ENCODE data around the gene FADS1. TPM values are rescaled to one million over a fixed set of nuclear protein-coding genes. Genes with fewer than 3 reads are reported as not detected.

The FADS1 gene
- total and polyA plus RNA-seq, 3 donors from 2014 or later: 21.1 to 39.8 (median 24.5) TPM

DNA sequence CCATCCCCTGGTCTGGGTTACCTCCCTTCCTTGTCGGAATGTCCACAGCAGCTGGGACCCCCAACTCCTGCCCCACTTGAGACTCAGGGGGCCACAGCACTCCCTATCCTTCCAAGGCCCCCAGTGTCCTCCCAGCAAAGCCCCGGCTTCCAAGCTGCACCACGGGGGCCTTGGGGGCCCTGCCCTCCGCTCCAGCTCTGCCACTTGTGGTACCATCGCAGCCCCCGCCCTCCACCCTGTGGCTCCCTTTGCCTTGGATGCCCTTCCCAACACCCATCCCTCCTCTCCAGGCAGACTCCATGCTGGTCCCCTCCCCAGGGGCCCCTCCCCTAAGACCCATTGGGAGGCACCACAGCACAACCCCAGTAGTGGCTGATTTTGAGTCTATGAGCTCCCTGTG lies 41.7 kb downstream of the FADS1 start:
- WGBS, 2 donors: 88 to 93% methylated on average over 5 to 6 of the region's 6 CpGs
- no peak for DNase-seq
- intact Hi-C loops (cut with DNase I; ENCODE audit: low total_unique reads): no loop called here
- H3K4me3 ChIP-seq: no peak overlapping the region
- TF ChIP-seq POLR2A (IDR thresholded peaks at IDR 0.05): no peak
- H3K27me3 ChIP-seq: no peaks in the 10 kb centered on the region
- no peak overlapping the region for H3K27ac ChIP-seq
- H3K9me3 ChIP-seq: no peaks in the 10 kb centered on the region
- H3K36me3 ChIP-seq (ENCODE audit: low read depth, missing control alignments): no peaks in the 10 kb centered on the region
- H3K4me1 ChIP-seq: peaks cover 18% of the 10 kb centered on the region

DNA sequence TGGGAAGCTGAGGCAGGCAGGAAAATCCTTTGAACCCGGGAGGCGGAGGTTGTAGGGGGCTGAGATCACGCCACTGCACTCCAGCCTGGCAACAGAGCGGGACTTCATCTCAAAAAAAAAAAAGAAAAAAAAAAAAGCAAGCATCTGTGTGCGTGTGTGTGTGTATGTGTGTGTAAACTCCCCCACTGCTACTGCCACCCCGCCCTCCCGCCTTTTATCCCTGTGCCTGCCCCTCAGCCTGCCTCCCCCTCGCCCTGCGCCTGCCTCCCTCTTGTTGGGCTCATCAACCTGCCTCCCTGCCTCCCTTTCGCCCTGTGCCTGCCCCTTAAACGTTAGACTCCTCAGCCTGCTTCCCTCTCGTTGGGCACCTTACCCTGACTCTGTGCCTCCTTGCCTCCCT lies 42.4 kb downstream of the FADS1 start:
- H3K27me3 ChIP-seq: no peaks in the 10 kb centered on the region
- no peak overlapping the region for H3K4me3 ChIP-seq
- no peaks in the 10 kb centered on the region for H3K9me3 ChIP-seq
- H3K36me3 ChIP-seq (ENCODE audit: low read depth, missing control alignments): no peaks in the 10 kb centered on the region
- intact Hi-C loops (cut with DNase I; ENCODE audit: low total_unique reads): no loop called here
- no peak for DNase-seq
- H3K4me1 ChIP-seq: peaks cover 25% of the 10 kb centered on the region
- 62 to 80% methylated on average over 12 of the region's 12 CpGs for WGBS, 2 donors
- H3K27ac ChIP-seq: no peak overlapping the region
- no peak for TF ChIP-seq POLR2A (IDR thresholded peaks at IDR 0.05)
- TF ChIP-seq, protein P1, sequence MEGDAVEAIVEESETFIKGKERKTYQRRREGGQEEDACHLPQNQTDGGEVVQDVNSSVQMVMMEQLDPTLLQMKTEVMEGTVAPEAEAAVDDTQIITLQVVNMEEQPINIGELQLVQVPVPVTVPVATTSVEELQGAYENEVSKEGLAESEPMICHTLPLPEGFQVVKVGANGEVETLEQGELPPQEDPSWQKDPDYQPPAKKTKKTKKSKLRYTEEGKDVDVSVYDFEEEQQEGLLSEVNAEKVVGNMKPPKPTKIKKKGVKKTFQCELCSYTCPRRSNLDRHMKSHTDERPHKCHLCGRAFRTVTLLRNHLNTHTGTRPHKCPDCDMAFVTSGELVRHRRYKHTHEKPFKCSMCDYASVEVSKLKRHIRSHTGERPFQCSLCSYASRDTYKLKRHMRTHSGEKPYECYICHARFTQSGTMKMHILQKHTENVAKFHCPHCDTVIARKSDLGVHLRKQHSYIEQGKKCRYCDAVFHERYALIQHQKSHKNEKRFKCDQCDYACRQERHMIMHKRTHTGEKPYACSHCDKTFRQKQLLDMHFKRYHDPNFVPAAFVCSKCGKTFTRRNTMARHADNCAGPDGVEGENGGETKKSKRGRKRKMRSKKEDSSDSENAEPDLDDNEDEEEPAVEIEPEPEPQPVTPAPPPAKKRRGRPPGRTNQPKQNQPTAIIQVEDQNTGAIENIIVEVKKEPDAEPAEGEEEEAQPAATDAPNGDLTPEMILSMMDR (IDR thresholded peaks at IDR 0.05): no peak

DNA sequence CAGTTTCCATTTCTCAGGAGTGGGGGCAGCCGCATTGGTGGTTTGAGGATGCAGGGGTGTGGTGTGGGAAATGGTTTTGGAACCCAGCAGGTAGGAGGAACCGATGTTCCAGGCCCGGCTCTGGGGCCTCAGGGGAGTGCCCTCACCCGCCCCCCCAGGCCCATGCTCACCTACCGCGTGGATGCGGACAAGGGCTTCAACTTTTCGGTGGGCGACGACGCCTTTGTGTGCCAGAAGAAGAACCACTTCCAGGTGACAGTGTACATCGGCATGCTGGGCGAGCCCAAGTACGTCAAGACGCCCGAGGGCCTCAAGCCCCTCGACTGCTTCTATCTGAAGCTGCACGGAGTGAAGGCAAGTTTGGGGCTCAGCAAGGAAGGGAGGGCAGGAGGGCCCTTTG lies 43.0 kb downstream of the FADS1 start:
- peaks cover 31% of the 10 kb centered on the region for H3K4me1 ChIP-seq
- no peaks in the 10 kb centered on the region for H3K36me3 ChIP-seq (ENCODE audit: low read depth, missing control alignments)
- TF ChIP-seq, protein P1 (IDR thresholded peaks at IDR 0.05): no peak
- no peak for TF ChIP-seq POLR2A (IDR thresholded peaks at IDR 0.05)
- H3K9me3 ChIP-seq: no peaks in the 10 kb centered on the region
- WGBS, 2 donors: 86 to 88% methylated on average over 14 to 16 of the region's 18 CpGs
- no peak for DNase-seq
- no peak overlapping the region for H3K4me3 ChIP-seq
- no peak overlapping the region for H3K27ac ChIP-seq
- intact Hi-C loops (cut with DNase I; ENCODE audit: low total_unique reads): no loop called here
- no peaks in the 10 kb centered on the region for H3K27me3 ChIP-seq

DNA sequence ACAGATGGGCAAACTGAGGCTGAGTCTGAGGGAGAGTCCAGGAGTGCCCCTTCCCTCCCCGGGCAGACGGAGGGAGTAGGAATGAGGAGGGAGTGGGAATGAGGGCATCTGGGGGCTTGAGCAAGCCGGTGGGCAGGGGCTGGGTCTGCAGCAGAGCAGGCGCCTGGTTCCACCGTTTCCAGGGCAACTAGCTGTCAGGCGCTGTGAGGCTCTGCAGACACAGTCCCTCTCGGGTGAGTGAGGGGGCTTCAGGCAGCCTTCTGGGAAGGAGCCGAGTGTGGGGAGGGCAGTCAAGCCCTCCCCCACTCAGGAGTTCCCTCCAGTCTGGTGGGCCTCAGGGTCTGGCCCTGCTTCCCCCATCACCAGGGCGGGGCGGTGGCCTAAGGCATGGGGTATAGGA lies 43.4 kb downstream of the FADS1 start:
- H3K36me3 ChIP-seq (ENCODE audit: low read depth, missing control alignments): no peaks in the 10 kb centered on the region
- no peak for TF ChIP-seq POLR2A (IDR thresholded peaks at IDR 0.05)
- TF ChIP-seq, protein P1 (IDR thresholded peaks at IDR 0.05): no peak
- H3K4me1 ChIP-seq: peaks cover 31% of the 10 kb centered on the region
- no peaks in the 10 kb centered on the region for H3K9me3 ChIP-seq
- no peak overlapping the region for H3K4me3 ChIP-seq
- WGBS, 2 donors: 88 to 100% methylated on average over 1 to 10 of the region's 10 CpGs
- no peaks in the 10 kb centered on the region for H3K27me3 ChIP-seq
- no peak for DNase-seq
- no peak overlapping the region for H3K27ac ChIP-seq
- intact Hi-C loops (cut with DNase I; ENCODE audit: low total_unique reads): no loop called here

DNA sequence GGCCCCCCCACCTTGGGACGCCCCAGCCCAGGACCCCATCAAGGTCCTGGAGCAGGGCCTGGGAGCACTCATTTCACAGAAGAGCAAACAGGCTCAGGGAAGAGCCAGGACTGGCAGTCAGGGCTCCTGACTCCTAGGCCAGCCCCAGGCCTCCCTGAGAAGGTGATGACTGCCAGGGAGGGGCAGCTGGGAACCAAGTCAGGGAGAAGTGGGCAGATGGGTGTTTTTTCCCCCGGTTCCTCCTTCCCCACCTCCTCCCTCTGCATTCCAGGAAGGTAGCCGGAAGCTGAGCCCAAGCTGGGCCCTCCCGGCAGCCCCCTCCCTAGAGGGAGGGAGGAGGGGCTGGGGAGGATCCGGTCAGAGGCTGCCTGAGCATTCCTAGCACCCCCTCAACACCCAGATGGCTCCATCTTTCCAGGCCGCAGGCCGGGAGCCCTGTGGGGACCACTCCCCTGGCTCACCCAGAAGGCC lies 44.8 kb downstream of the FADS1 start:
- peaks cover 21% of the 10 kb centered on the region for H3K4me1 ChIP-seq
- DNase-seq: no peak
- intact Hi-C loops (cut with DNase I; ENCODE audit: low total_unique reads): no loop called here
- no peak overlapping the region for H3K27ac ChIP-seq
- no peaks in the 10 kb centered on the region for H3K27me3 ChIP-seq
- WGBS, 2 donors: 76 to 79% methylated on average over 5 to 7 of the region's 7 CpGs
- TF ChIP-seq POLR2A (IDR thresholded peaks at IDR 0.05): no peak
- TF ChIP-seq, protein P1 (IDR thresholded peaks at IDR 0.05): no peak
- H3K36me3 ChIP-seq (ENCODE audit: low read depth, missing control alignments): no peaks in the 10 kb centered on the region
- H3K4me3 ChIP-seq: no peak overlapping the region
- no peaks in the 10 kb centered on the region for H3K9me3 ChIP-seq

Data from testis (tissue), 3 donors.